NCI-H226 (cell line): ENCODE measurements around the gene TCOF1.

Experiments
- DNase-seq: peaks from one replicate; pipeline ENCODE4 v3.0.0-alpha.2; 2015

TCOF1 gene

DNA sequence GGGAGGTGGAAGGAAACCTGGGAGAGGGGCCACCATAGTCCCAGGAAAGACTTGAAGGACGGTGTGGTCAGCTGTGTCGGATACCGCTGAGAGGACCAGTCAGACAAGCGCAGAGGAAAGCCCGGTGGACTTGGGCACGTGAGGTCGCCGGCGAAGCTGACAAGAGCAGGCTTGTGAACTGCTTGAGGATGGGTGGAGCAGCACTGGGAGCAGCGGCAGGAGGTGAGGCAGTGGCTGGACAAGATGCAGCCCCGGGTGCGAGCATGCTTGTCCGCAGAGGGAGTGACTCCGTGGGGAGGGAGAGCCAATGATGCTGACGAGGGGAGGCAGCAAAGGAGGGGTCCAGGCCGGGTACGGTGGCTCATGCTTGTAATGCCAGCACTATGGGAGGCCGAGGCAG, 73.6 kb downstream of the TCOF1 start:
- DNase-seq, result no peak

DNA sequence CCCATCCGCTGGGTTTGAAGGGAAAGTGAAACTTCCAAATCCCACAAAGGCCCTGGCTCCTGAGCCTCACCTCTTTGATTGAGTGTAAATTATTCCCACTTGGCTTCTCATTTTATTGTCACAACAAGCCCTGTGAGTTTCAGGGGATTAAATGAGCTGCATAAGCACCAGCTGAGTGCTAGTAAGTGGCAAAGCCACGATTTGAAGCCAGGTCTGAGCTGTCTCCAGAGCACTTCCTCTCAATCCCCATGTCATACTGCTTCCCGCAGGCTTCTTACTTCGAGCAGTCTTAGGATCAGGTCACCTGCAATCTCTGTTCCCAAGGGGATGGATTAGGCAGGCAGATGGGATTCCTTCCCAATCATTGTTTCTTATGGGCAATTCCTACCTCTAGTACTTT, 74.1 kb downstream of the TCOF1 start:
- DNase-seq, result no peak

DNA sequence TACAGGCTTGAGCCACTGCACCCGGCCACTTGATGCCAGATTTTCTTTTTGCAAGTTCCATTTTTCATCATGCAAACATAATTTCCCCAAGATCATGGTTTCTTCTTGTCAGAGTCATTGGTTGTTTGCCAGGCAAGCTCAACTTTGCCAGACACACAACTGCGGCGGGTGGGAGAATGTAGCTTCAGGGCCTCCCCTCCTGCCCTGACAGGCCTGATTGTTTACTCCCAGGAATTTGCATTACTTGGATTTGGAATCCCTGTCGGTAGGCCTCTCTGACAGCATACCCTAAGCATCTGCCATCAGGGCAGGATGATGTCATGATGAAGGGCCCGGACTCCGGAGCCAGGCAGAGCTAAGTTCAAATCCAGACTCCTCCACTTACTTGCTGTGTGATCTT, 77.0 kb downstream of the TCOF1 start:
- DNase-seq, result peak; percentile 91

- DNase-seq, result peak; percentile 79
Measured at GRCh38 chr5:150436141-150436680, 78.7 kb downstream of the TCOF1 start.

GRCh38 chr5:150438873-150439546, 81.5 kb downstream of the TCOF1 start:
- DNase-seq, result peak; percentile 7

GRCh38 chr5:150440948-150441812, 83.7 kb downstream of the TCOF1 start:
- DNase-seq, result no peak

DNA sequence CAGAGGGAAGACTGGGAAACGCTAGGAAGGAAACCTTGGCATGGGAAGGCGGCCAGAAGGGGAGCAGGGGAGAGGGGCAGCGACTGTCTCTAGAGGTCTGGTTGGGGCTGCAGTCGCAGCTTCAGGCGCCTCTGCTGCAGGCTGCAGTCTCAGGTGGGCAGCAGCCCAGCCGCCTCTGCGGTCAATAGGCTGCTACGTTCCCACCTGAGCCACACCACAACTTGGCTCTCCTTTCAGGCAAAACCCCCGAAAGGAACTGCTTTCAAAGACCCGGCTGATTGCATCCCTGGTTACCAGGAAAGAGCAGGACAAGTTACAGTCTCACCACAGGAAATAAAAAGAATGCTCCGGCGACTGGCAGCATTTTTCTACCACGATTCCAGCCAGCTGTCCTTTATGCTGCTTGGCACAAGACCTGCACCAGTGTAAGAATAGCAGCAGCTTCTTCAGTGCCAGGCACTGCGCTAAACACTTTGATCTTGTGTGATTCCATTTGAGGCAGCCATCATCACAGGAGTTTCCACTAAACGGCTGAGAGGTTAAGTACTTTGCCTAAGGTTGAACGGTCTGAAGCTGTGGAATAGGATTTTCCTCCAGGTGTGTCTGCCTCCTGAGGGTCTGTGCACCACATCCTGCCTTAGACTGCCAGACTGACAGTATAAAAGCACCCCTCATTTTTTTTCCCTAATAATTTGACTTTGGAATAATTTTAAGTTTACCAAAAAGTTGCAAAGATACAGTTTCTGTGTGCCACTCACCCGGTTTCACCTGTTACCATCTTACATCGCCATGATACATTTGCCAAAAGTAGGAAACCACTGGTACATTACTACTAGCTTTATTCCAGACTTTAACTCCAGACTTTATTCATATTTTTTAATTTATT, 84.6 kb downstream of the TCOF1 start:
- DNase-seq, result no peak

DNA sequence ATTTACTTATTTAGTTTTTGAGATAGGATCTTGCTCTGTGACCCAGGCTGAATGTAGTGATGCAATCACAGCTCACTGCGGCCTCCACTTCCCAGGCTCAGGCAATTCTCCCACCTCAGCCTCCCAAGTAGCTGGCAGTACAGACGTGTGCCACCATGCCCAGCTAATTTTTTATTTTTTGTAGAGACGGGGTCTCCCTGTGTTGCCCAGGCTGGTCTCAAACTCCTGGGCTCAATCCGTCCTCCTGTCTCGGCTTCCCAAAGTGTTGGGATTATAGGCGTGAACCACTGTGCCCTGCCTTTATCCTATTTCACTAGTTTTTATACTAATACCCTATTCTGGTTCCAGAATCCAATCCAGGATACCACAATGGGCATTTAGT, 85.2 kb downstream of the TCOF1 start:
- no peak for DNase-seq

- no peak for DNase-seq
Measured at GRCh38 chr5:150443242-150444075, 86.0 kb downstream of the TCOF1 start.

GRCh38 chr5:150444770-150445169, 87.3 kb downstream of the TCOF1 start:
- no peak for DNase-seq

DNA sequence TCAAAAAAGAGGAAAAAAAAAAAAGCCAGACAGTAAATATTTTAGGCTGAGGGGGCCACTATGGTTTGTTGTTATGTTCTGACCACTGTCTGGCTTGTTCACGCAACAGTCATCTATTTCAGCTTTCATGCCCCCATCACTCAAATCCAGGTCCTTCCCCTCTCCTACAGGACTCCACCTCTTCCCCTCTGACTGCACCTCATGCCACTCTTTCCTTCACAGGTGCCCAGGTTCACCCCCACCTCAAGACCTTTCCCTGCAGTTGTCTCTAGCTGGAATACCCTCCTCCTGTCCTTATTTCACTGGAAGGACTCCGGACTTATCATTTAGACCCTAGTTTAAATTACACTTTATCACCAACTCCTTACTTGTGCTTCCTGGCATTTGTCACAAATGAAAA, 88.6 kb downstream of the TCOF1 start:
- DNase-seq, result no peak

DNA sequence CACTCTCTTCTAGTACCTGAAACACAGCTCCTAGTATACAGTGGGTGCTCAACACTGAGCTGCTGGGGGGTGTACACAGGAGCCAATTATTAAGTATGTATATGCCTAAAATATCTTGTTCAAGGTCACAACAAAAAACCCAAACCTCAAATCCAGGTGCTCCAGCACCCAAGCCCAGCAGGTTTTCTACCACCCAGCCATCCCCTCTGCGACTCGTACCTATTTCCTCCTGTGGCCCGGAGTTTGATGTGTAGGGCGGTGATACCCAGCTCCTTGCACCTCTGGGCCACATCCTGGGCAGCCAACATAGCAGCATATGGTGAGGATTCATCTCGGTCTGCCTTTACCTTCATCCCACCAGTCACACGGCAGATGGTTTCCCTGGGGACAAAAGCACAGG, 89.1 kb downstream of the TCOF1 start:
- DNase-seq, result no peak

GRCh38 chr5:150447188-150447587, 89.7 kb downstream of the TCOF1 start:
- DNase-seq, result no peak

DNA sequence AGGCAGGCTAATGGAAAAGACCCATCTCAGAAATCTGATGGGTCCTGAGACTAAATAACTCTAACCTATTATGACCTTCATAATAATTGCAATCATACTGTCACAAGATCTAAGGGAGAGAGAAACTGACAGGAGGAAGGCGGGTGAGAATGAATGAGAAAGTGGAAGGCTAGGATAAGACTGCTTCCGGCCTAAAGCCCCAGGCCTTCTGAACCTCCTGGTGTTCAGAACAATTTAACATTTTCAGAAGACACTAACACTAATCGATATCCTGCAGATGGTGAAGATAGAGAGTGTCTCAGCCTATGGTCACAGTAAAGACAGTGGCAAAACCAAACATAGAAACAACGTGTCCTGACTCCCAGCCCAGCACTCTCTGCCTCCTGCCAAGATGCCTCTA, 90.8 kb downstream of the TCOF1 start:
- DNase-seq, result no peak

- no peak for DNase-seq
Measured at GRCh38 chr5:150448952-150449516, 91.5 kb downstream of the TCOF1 start.
